Brain microvascular endothelial cell (primary cell): ENCODE data around the gene ARHGAP26.
A peak's percentile ranks its signal among the peaks of the same experiment; 100 is the strongest.

ENCODE experiments used
- DNase-seq: peaks from one replicate; pipeline ENCODE4 v3.0.0-alpha.2; 2020
- H3K27ac ChIP-seq: fragments of 250-450 bp; sonication (Bioruptor Pico); 2 replicates; pipeline ENCODE4 v1.5.1; 2020; ENCODE audit warnings: mild to moderate bottlenecking, moderate library complexity
- H3K27me3 ChIP-seq: fragments of 250-450 bp; sonication (Bioruptor Pico); replicated peaks from 2 replicates; pipeline ENCODE4 v1.5.1; 2020; ENCODE audit warnings: mild to moderate bottlenecking
- H3K36me3 ChIP-seq: fragments of 250-450 bp; sonication (Bioruptor Pico); replicated peaks from 2 replicates; pipeline ENCODE4 v1.5.1; 2020; ENCODE audit warnings: mild to moderate bottlenecking
- H3K4me3 ChIP-seq: 2 replicates; pipeline ENCODE4 v1.5.1; 2011; ENCODE audit warnings: low read depth, mild to moderate bottlenecking, control low read depth, low read length, moderate library complexity
- in situ Hi-C: cut with HindIII; loops from 2 replicates; pipeline ENCODE4 v1.10.0; 2017; ENCODE audit warnings: low sequenced_read_pairs, low pct_ligation_motif_present
- TF ChIP-seq, protein P1 (sequence below): IDR thresholded peaks from 2 replicates; pipeline ENCODE4 v1.5.1; 2011; ENCODE audit warnings: low read depth, mild to moderate bottlenecking, moderate library complexity, low read length, control low read depth, inconsistent platforms; ENCODE audit errors: missing control alignments

ARHGAP26 gene

DNA sequence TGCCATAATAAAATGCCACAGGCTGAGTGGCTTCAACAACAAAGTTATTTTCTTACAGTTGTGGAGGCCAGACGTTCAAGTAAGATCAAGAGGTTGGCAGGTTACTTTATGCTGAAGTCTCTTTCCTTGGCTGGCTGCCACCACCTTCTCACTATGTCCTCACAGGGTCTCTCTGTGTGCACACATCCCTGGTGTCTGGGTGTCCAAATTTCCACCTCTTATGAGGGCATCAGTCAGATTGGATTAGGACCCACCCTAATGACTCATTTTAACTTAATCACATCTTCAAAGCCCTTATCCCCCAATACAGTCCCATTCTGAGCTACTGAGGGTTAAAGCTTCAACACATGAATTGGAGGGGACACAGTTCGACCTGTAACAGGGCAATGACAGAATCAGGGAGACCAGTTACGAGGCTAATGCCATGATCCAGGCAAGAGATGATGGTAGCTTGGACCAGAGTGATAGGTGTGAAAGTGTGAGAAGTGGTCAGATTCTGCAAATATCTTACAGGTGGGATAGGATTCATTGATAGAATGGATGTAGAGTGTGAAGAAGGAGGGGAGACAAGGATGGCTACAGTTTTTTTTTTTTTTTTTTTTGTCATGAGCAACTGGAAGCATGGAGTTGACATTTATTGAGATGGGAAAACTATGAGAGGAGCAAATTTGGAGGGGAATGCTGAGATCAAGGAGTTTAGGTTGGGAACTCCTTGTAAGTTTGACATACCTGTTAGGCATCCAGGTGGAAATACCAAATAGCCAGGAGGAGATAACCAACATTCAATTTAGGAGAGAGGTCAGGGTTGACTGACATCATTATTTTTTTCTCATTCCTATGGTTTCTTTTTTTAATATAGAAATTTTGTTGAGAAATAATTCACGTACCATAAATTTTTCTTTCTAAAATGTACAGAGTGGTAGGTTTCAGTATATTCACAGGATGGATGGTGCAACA lies 44.7 kb upstream of the ARHGAP26 start:
- H3K36me3 ChIP-seq: no peaks in the 10 kb centered on the region
- no peak overlapping the region for H3K4me3 ChIP-seq
- DNase-seq: no peak
- peak overlapping the region; percentile 92 for H3K27ac ChIP-seq
- in situ Hi-C loops: loop anchor here (10.0 kb wide), 1 partner anchor 149 kb away; no protein-coding TSS in a partner anchor
- TF ChIP-seq, protein P1, sequence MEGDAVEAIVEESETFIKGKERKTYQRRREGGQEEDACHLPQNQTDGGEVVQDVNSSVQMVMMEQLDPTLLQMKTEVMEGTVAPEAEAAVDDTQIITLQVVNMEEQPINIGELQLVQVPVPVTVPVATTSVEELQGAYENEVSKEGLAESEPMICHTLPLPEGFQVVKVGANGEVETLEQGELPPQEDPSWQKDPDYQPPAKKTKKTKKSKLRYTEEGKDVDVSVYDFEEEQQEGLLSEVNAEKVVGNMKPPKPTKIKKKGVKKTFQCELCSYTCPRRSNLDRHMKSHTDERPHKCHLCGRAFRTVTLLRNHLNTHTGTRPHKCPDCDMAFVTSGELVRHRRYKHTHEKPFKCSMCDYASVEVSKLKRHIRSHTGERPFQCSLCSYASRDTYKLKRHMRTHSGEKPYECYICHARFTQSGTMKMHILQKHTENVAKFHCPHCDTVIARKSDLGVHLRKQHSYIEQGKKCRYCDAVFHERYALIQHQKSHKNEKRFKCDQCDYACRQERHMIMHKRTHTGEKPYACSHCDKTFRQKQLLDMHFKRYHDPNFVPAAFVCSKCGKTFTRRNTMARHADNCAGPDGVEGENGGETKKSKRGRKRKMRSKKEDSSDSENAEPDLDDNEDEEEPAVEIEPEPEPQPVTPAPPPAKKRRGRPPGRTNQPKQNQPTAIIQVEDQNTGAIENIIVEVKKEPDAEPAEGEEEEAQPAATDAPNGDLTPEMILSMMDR: no peak
- H3K27me3 ChIP-seq: no peaks in the 10 kb centered on the region

DNA sequence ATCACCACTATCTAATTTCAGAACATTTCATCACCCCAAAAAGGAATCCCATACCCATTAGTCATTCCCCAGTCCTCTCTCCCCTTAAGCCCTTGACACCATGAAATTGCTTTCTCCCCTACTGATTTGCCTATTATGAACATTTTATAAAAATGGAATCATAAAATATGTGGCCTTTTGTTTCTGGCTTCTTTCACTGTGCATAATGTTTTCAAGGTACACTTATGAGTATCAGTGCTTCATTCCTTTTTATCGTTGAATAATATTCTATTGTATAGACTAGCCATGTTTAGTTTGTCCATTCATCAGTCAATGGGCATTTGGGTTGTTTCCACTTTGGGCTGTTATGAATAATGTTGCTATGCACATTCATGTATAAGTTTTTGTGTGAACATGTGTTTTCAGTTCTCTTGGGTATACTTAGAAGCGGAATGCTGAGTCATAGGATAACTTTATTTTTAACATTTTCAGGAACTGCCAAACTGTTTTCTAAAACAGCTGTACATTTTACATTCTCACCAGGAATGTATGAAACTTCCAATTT lies 43.9 kb upstream of the ARHGAP26 start:
- TF ChIP-seq, protein P1: no peak
- peak; percentile 85 for DNase-seq
- H3K36me3 ChIP-seq: no peaks in the 10 kb centered on the region
- no peak overlapping the region for H3K4me3 ChIP-seq
- H3K27me3 ChIP-seq: no peaks in the 10 kb centered on the region
- in situ Hi-C loops: loop anchor here (10.0 kb wide), 1 partner anchor 149 kb away; no protein-coding TSS in a partner anchor
- peak overlapping the region; percentile 92 for H3K27ac ChIP-seq

DNA sequence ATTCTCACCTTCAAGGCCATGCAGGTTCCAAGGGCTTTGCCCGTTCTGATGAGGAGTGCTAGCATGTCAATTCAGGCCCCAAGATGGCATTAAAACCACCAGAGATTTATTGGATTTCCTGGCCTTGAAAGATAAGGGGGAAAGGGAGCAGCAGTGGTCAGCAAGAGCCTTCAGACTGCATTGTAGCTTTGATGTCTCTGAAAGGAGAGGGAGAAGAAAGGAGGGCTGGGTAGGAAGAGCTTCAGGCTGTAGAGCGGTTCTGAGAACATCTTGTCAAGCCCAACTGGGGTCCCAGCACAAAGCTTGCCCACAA lies 42.5 kb upstream of the ARHGAP26 start:
- no peaks in the 10 kb centered on the region for H3K36me3 ChIP-seq
- TF ChIP-seq, protein P1: no peak
- no peaks in the 10 kb centered on the region for H3K27me3 ChIP-seq
- H3K27ac ChIP-seq: no peak overlapping the region
- H3K4me3 ChIP-seq: no peak overlapping the region
- DNase-seq: no peak
- in situ Hi-C loops: loop anchor here (10.0 kb wide), 1 partner anchor 147 kb away; no protein-coding TSS in a partner anchor

DNA sequence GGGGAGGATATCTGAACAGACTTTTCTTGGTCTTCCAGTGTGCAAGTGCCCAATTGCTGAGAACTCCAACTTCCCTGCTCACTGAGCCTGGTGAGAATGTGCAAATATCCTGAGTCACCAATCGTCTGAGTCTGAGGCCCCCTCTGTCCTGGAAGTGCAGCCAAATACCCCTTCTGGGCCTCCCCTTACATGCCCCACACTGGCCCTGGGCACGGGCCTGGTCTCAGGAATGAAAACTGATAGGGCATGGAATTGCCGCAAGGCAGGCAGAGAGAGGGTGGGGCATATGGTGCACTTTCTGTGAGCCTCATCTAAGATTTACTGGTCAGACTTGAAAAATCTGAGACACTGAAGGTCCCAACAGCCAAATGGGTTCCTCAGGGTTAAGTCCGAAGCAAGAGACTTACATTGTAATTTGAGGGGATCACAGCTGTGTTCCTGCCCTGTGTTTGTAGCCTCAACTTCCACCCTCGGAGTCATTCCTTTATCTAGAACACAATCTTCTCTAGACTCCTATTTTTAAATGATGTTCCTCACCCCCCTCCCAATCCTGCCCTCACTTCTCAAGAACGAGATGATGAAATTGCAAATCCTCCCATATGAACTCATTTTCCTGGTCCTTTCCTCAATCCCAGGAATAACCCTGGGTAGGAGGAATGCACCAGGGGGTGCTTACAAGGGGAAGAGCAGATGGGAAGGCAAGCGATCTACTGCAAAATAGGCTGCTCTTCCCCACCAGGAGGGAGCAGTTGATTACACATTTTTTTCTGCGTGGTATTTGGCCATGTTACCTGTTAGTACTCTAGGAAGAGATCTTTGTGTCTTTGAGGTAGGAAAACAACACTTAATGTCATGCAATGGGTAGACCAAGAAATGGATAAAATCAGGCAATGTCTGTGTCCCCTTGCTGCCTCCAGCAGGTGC lies 34.6 kb upstream of the ARHGAP26 start:
- TF ChIP-seq, protein P1: no peak
- DNase-seq: no peak
- in situ Hi-C loops: no loop called here
- H3K4me3 ChIP-seq: no peak overlapping the region
- H3K27me3 ChIP-seq: no peaks in the 10 kb centered on the region
- no peaks in the 10 kb centered on the region for H3K36me3 ChIP-seq
- no peak overlapping the region for H3K27ac ChIP-seq

DNA sequence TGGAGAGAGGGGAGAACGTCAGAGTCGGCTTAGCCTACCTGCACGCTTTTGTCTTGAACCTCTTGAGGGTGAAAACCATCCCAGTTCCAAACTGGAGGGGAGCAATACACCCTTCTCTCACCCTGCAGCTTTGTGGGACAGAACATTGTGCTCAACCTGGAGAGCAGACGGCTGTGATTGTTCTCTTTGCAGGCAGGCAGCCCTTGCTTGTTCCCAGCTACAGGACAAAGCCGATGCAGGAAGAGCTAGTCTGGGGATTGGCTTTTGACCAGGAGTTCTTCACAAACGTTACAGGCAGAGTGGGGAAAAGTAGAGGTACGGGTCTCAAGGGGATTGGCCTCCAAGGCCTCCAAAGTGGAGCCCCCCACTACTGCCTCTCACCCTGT lies 33.9 kb upstream of the ARHGAP26 start:
- Histone ChIP-seq H3K36me3 (no peaks in the 10 kb centered on the region), H3K4me3 (no peak overlapping the region), H3K27ac (no peak overlapping the region), H3K27me3 (no peaks in the 10 kb centered on the region)
- TF ChIP-seq, protein P1: no peak
- in situ Hi-C loops: no loop called here
- no peak for DNase-seq
